Stomach smooth muscle (tissue), 2 donors: ENCODE data around the gene PRH2.

Source experiments
- H3K27ac ChIP-seq: one replicate; pipeline ENCODE4 v1.7.0; 2013; ENCODE audit warnings: mild to moderate bottlenecking, low read length, inconsistent platforms
- H3K27me3 ChIP-seq, 2 donors: one replicate each; pipeline ENCODE4 v1.7.0; 2013; ENCODE audit warnings: low read length in 2 of 2; ENCODE audit not compliant: insufficient read depth in 2 of 2, control insufficient read depth in 1 of 2
- H3K36me3 ChIP-seq, 2 donors: one replicate each; pipeline ENCODE4 v1.7.0; 2013; ENCODE audit warnings: low read length in 2 of 2; ENCODE audit not compliant: control insufficient read depth in 2 of 2, insufficient read depth in 2 of 2
- H3K4me1 ChIP-seq: one replicate; pipeline ENCODE4 v1.7.0; 2013; ENCODE audit warnings: low read length; ENCODE audit not compliant: control insufficient read depth, insufficient read depth
- H3K4me3 ChIP-seq, 2 donors: one replicate each; pipeline ENCODE4 v1.7.0; 2013; ENCODE audit warnings: low read length in 2 of 2
- H3K9ac ChIP-seq, 2 donors: one replicate each; pipeline ENCODE4 v1.7.0; 2013; ENCODE audit warnings: low read length in 2 of 2, mild to moderate bottlenecking in 1 of 2
- H3K9me3 ChIP-seq, 2 donors: one replicate each; pipeline ENCODE4 v1.7.0; 2013; ENCODE audit warnings: low read length in 2 of 2; ENCODE audit not compliant: control insufficient read depth in 2 of 2
- donor health status: healthy.
- donor health status: Pancreatic carcinoma.

The PRH2 gene

GRCh38 chr12:10959804-10960203 lies 30.8 kb downstream of the PRH2 start:
- Histone ChIP-seq H3K9me3 (no peaks in the 10 kb centered on the region), H3K36me3 (no peaks in the 10 kb centered on the region), H3K27ac (no peak overlapping the region), H3K4me1 (no peaks in the 10 kb centered on the region), H3K9ac (no peak overlapping the region), H3K4me3 (no peak overlapping the region), H3K27me3 (no peaks in the 10 kb centered on the region)

- no peak overlapping the region for H3K4me3 ChIP-seq
- no peak overlapping the region for H3K27ac ChIP-seq
- no peaks in the 10 kb centered on the region for H3K4me1 ChIP-seq
- H3K27me3 ChIP-seq: no peaks in the 10 kb centered on the region
- no peak overlapping the region for H3K9ac ChIP-seq
- no peaks in the 10 kb centered on the region for H3K36me3 ChIP-seq
- no peaks in the 10 kb centered on the region for H3K9me3 ChIP-seq
These were observed 31.2 kb downstream of the PRH2 start for GRCh38 chr12:10960211-10960610.

GRCh38 chr12:10965476-10965875 lies 36.4 kb downstream of the PRH2 start:
- Histone ChIP-seq H3K9ac (no peak overlapping the region), H3K27ac (no peak overlapping the region), H3K27me3 (no peaks in the 10 kb centered on the region), H3K36me3 (no peaks in the 10 kb centered on the region), H3K9me3 (no peaks in the 10 kb centered on the region), H3K4me1 (no peaks in the 10 kb centered on the region), H3K4me3 (no peak overlapping the region)

GRCh38 chr12:10966314-10966713 lies 37.3 kb downstream of the PRH2 start:
- H3K27ac ChIP-seq: no peak overlapping the region
- H3K4me1 ChIP-seq: no peaks in the 10 kb centered on the region
- no peaks in the 10 kb centered on the region for H3K27me3 ChIP-seq
- no peaks in the 10 kb centered on the region for H3K9me3 ChIP-seq
- H3K36me3 ChIP-seq: no peaks in the 10 kb centered on the region
- no peak overlapping the region for H3K4me3 ChIP-seq
- H3K9ac ChIP-seq: no peak overlapping the region

- H3K27me3 ChIP-seq: no peaks in the 10 kb centered on the region
- no peak overlapping the region for H3K4me3 ChIP-seq
- no peaks in the 10 kb centered on the region for H3K4me1 ChIP-seq
- H3K9ac ChIP-seq: no peak overlapping the region
- H3K27ac ChIP-seq: no peak overlapping the region
- H3K9me3 ChIP-seq: no peaks in the 10 kb centered on the region
- H3K36me3 ChIP-seq: no peaks in the 10 kb centered on the region
These were observed 38.4 kb downstream of the PRH2 start for GRCh38 chr12:10967409-10967808.

GRCh38 chr12:10968765-10969456 lies 39.9 kb downstream of the PRH2 start:
- Histone ChIP-seq H3K9me3 (no peaks in the 10 kb centered on the region), H3K36me3 (no peaks in the 10 kb centered on the region), H3K9ac (no peak overlapping the region), H3K27me3 (no peaks in the 10 kb centered on the region), H3K4me3 (no peak overlapping the region), H3K27ac (no peak overlapping the region), H3K4me1 (no peaks in the 10 kb centered on the region)

- Histone ChIP-seq H3K36me3 (no peaks in the 10 kb centered on the region), H3K4me3 (no peak overlapping the region), H3K27ac (no peak overlapping the region), H3K9ac (no peak overlapping the region), H3K9me3 (no peaks in the 10 kb centered on the region), H3K27me3 (no peaks in the 10 kb centered on the region), H3K4me1 (no peaks in the 10 kb centered on the region)
These were observed 45.9 kb downstream of the PRH2 start for GRCh38 chr12:10974965-10975364.

GRCh38 chr12:10982244-10982643 lies 53.2 kb downstream of the PRH2 start:
- H3K9me3 ChIP-seq: no peaks in the 10 kb centered on the region
- no peak overlapping the region for H3K9ac ChIP-seq
- no peak overlapping the region for H3K27ac ChIP-seq
- H3K27me3 ChIP-seq: no peaks in the 10 kb centered on the region
- no peaks in the 10 kb centered on the region for H3K4me1 ChIP-seq
- H3K36me3 ChIP-seq: no peaks in the 10 kb centered on the region
- no peak overlapping the region for H3K4me3 ChIP-seq
